Measurements from ENCODE around the gene KCNMA1. TPM values are rescaled to one million over a fixed set of nuclear protein-coding genes. Genes with fewer than 3 reads are reported as not detected.

The KCNMA1 gene
- total RNA-seq, 1 experiment from 2014 or later: 31.3 TPM

- Histone ChIP-seq H3K4me1 (ENCODE audit: low read length) (peaks cover 70% of the 10 kb centered on the region), H3K9me2 (replicated peaks; ENCODE audit: insufficient read depth, low read length) (no peaks in the 10 kb centered on the region), H2AFZ (ENCODE audit: low read length) (no peak overlapping the region; the same call in 1 of the 2 replicates), H3K27ac (ENCODE audit: low read length) (peak overlapping the region; percentile 100), H3K9me3 (ENCODE audit: low read length) (no peaks in the 10 kb centered on the region), H3K9ac (ENCODE audit: low read length) (peak overlapping the region; percentile 77), H3K4me2 (ENCODE audit: low read depth, low read length, poor library complexity, severe bottlenecking) (peak overlapping the region; percentile 92), H3K4me3 (ENCODE audit: low read length) (peak overlapping the region; percentile 62), H3K36me3 (ENCODE audit: insufficient read depth, low read length) (no peaks in the 10 kb centered on the region), H3K27me3 (ENCODE audit: low read length) (no peaks in the 10 kb centered on the region), H4K20me1 (ENCODE audit: insufficient read depth, low read depth, low read length) (no peaks in the 10 kb centered on the region), H3K79me2 (ENCODE audit: low read length) (no peaks in the 10 kb centered on the region)
- peak; percentile 64 for DNase-seq
Observed at GRCh38 chr10:77566236-77566635, 71.4 kb downstream of the KCNMA1 start.

GRCh38 chr10:77565590-77566023 is 72.0 kb downstream of the KCNMA1 start:
- H3K27me3 ChIP-seq (ENCODE audit: low read length): no peaks in the 10 kb centered on the region
- DNase-seq: peak; percentile 97
- peak overlapping the region; percentile 93 for H3K4me2 ChIP-seq (ENCODE audit: low read depth, low read length, poor library complexity, severe bottlenecking)
- H4K20me1 ChIP-seq (ENCODE audit: insufficient read depth, low read depth, low read length): no peaks in the 10 kb centered on the region
- no peaks in the 10 kb centered on the region for H3K79me2 ChIP-seq (ENCODE audit: low read length)
- H2AFZ ChIP-seq (ENCODE audit: low read length): no peak overlapping the region
- peaks cover 71% of the 10 kb centered on the region for H3K4me1 ChIP-seq (ENCODE audit: low read length)
- H3K27ac ChIP-seq (ENCODE audit: low read length): peak overlapping the region; percentile 100
- no peaks in the 10 kb centered on the region for H3K9me3 ChIP-seq (ENCODE audit: low read length)
- H3K36me3 ChIP-seq (ENCODE audit: insufficient read depth, low read length): no peaks in the 10 kb centered on the region
- H3K4me3 ChIP-seq (ENCODE audit: low read length): peak overlapping the region; percentile 62
- no peaks in the 10 kb centered on the region for H3K9me2 ChIP-seq (replicated peaks; ENCODE audit: insufficient read depth, low read length)
- H3K9ac ChIP-seq (ENCODE audit: low read length): peak overlapping the region; percentile 92

- peaks cover 76% of the 10 kb centered on the region for H3K4me1 ChIP-seq (ENCODE audit: low read length)
- peak overlapping the region; percentile 56 for H3K4me3 ChIP-seq (ENCODE audit: low read length)
- H2AFZ ChIP-seq (ENCODE audit: low read length): no peak overlapping the region
- no peaks in the 10 kb centered on the region for H3K36me3 ChIP-seq (ENCODE audit: insufficient read depth, low read length)
- no peaks in the 10 kb centered on the region for H3K9me2 ChIP-seq (replicated peaks; ENCODE audit: insufficient read depth, low read length)
- peak overlapping the region; percentile 100 for H3K27ac ChIP-seq (ENCODE audit: low read length)
- no peaks in the 10 kb centered on the region for H3K27me3 ChIP-seq (ENCODE audit: low read length)
- H3K4me2 ChIP-seq (ENCODE audit: low read depth, low read length, poor library complexity, severe bottlenecking): peak overlapping the region; percentile 93
- no peaks in the 10 kb centered on the region for H4K20me1 ChIP-seq (ENCODE audit: insufficient read depth, low read depth, low read length)
- DNase-seq: peak; percentile 74
- no peaks in the 10 kb centered on the region for H3K79me2 ChIP-seq (ENCODE audit: low read length)
- peak overlapping the region; percentile 92 for H3K9ac ChIP-seq (ENCODE audit: low read length)
- no peaks in the 10 kb centered on the region for H3K9me3 ChIP-seq (ENCODE audit: low read length)
Observed at GRCh38 chr10:77564731-77565589, 72.6 kb downstream of the KCNMA1 start.

- Histone ChIP-seq H3K79me2 (ENCODE audit: low read length) (no peaks in the 10 kb centered on the region), H3K9me3 (ENCODE audit: low read length) (no peaks in the 10 kb centered on the region), H3K4me2 (ENCODE audit: low read depth, low read length, poor library complexity, severe bottlenecking) (peak overlapping the region; percentile 93), H3K27ac (ENCODE audit: low read length) (peak overlapping the region; percentile 100), H3K4me1 (ENCODE audit: low read length) (peaks cover 76% of the 10 kb centered on the region), H3K9me2 (replicated peaks; ENCODE audit: insufficient read depth, low read length) (no peaks in the 10 kb centered on the region), H3K36me3 (ENCODE audit: insufficient read depth, low read length) (no peaks in the 10 kb centered on the region), H3K9ac (ENCODE audit: low read length) (peak overlapping the region; percentile 92), H2AFZ (ENCODE audit: low read length) (no peak overlapping the region), H3K4me3 (ENCODE audit: low read length) (peak overlapping the region; percentile 71), H3K27me3 (ENCODE audit: low read length) (no peaks in the 10 kb centered on the region), H4K20me1 (ENCODE audit: insufficient read depth, low read depth, low read length) (no peaks in the 10 kb centered on the region)
- peak; percentile 97 for DNase-seq
Observed at GRCh38 chr10:77563638-77564270, 73.9 kb downstream of the KCNMA1 start.

GRCh38 chr10:77562742-77563141 is 74.9 kb downstream of the KCNMA1 start:
- Histone ChIP-seq H2AFZ (ENCODE audit: low read length) (no peak overlapping the region), H4K20me1 (ENCODE audit: insufficient read depth, low read depth, low read length) (no peaks in the 10 kb centered on the region), H3K9me3 (ENCODE audit: low read length) (no peaks in the 10 kb centered on the region), H3K4me3 (ENCODE audit: low read length) (peak overlapping the region; percentile 71), H3K27ac (ENCODE audit: low read length) (peak overlapping the region; percentile 100), H3K4me2 (ENCODE audit: low read depth, low read length, poor library complexity, severe bottlenecking) (peak overlapping the region; percentile 93), H3K9me2 (replicated peaks; ENCODE audit: insufficient read depth, low read length) (no peaks in the 10 kb centered on the region), H3K9ac (ENCODE audit: low read length) (peak overlapping the region; percentile 92), H3K36me3 (ENCODE audit: insufficient read depth, low read length) (no peaks in the 10 kb centered on the region), H3K79me2 (ENCODE audit: low read length) (no peaks in the 10 kb centered on the region), H3K27me3 (ENCODE audit: low read length) (no peaks in the 10 kb centered on the region), H3K4me1 (ENCODE audit: low read length) (peaks cover 79% of the 10 kb centered on the region)
- peak; percentile 83 for DNase-seq

GRCh38 chr10:77561991-77562390 is 75.6 kb downstream of the KCNMA1 start:
- Histone ChIP-seq H3K4me3 (ENCODE audit: low read length) (peak overlapping the region; percentile 71), H3K27ac (ENCODE audit: low read length) (peak overlapping the region; percentile 100), H3K9me3 (ENCODE audit: low read length) (no peaks in the 10 kb centered on the region), H3K9me2 (replicated peaks; ENCODE audit: insufficient read depth, low read length) (no peaks in the 10 kb centered on the region), H3K79me2 (ENCODE audit: low read length) (no peaks in the 10 kb centered on the region), H3K4me2 (ENCODE audit: low read depth, low read length, poor library complexity, severe bottlenecking) (peak overlapping the region; percentile 93), H3K27me3 (ENCODE audit: low read length) (no peaks in the 10 kb centered on the region), H4K20me1 (ENCODE audit: insufficient read depth, low read depth, low read length) (no peaks in the 10 kb centered on the region), H3K9ac (ENCODE audit: low read length) (peak overlapping the region; percentile 92), H3K4me1 (ENCODE audit: low read length) (peaks cover 76% of the 10 kb centered on the region), H2AFZ (ENCODE audit: low read length) (no peak overlapping the region), H3K36me3 (ENCODE audit: insufficient read depth, low read length) (no peaks in the 10 kb centered on the region)
- DNase-seq: peak; percentile 78

GRCh38 chr10:77560471-77560870 is 77.1 kb downstream of the KCNMA1 start:
- no peak overlapping the region for H3K4me3 ChIP-seq (ENCODE audit: low read length)
- DNase-seq: no peak
- H2AFZ ChIP-seq (ENCODE audit: low read length): no peak overlapping the region
- H3K27ac ChIP-seq (ENCODE audit: low read length): peak overlapping the region; percentile 100
- H4K20me1 ChIP-seq (ENCODE audit: insufficient read depth, low read depth, low read length): no peaks in the 10 kb centered on the region
- H3K4me2 ChIP-seq (ENCODE audit: low read depth, low read length, poor library complexity, severe bottlenecking): peak overlapping the region; percentile 93
- no peaks in the 10 kb centered on the region for H3K79me2 ChIP-seq (ENCODE audit: low read length)
- no peaks in the 10 kb centered on the region for H3K9me3 ChIP-seq (ENCODE audit: low read length)
- peak overlapping the region; percentile 92 for H3K9ac ChIP-seq (ENCODE audit: low read length)
- H3K4me1 ChIP-seq (ENCODE audit: low read length): peaks cover 74% of the 10 kb centered on the region
- no peaks in the 10 kb centered on the region for H3K9me2 ChIP-seq (replicated peaks; ENCODE audit: insufficient read depth, low read length)
- H3K27me3 ChIP-seq (ENCODE audit: low read length): no peaks in the 10 kb centered on the region
- H3K36me3 ChIP-seq (ENCODE audit: insufficient read depth, low read length): no peaks in the 10 kb centered on the region

- Histone ChIP-seq H3K4me1 (ENCODE audit: low read length) (peaks cover 74% of the 10 kb centered on the region), H3K4me3 (ENCODE audit: low read length) (no peak overlapping the region), H3K9me3 (ENCODE audit: low read length) (no peaks in the 10 kb centered on the region), H3K27me3 (ENCODE audit: low read length) (no peaks in the 10 kb centered on the region), H4K20me1 (ENCODE audit: insufficient read depth, low read depth, low read length) (no peaks in the 10 kb centered on the region), H2AFZ (ENCODE audit: low read length) (no peak overlapping the region), H3K36me3 (ENCODE audit: insufficient read depth, low read length) (no peaks in the 10 kb centered on the region), H3K9me2 (replicated peaks; ENCODE audit: insufficient read depth, low read length) (no peaks in the 10 kb centered on the region), H3K79me2 (ENCODE audit: low read length) (no peaks in the 10 kb centered on the region), H3K4me2 (ENCODE audit: low read depth, low read length, poor library complexity, severe bottlenecking) (no peak overlapping the region), H3K9ac (ENCODE audit: low read length) (no peak overlapping the region), H3K27ac (ENCODE audit: low read length) (peak overlapping the region; percentile 100)
- no peak for DNase-seq
Observed at GRCh38 chr10:77560052-77560451, 77.6 kb downstream of the KCNMA1 start.
